HG03196 (cell line): ENCODE results near the gene CEL.
"Not testable (repeated sequence)": the region's sequence is repeated elsewhere in the genome, so short reads cannot be mapped to it uniquely, and the experiment has no call there.

Source experiments
- ATAC-seq: cut with Tn5 transposase; IDR thresholded peaks from one replicate; pipeline ENCODE4 v1.9.1; 2021; ENCODE audit not compliant: unreplicated experiment

Gene CEL

DNA sequence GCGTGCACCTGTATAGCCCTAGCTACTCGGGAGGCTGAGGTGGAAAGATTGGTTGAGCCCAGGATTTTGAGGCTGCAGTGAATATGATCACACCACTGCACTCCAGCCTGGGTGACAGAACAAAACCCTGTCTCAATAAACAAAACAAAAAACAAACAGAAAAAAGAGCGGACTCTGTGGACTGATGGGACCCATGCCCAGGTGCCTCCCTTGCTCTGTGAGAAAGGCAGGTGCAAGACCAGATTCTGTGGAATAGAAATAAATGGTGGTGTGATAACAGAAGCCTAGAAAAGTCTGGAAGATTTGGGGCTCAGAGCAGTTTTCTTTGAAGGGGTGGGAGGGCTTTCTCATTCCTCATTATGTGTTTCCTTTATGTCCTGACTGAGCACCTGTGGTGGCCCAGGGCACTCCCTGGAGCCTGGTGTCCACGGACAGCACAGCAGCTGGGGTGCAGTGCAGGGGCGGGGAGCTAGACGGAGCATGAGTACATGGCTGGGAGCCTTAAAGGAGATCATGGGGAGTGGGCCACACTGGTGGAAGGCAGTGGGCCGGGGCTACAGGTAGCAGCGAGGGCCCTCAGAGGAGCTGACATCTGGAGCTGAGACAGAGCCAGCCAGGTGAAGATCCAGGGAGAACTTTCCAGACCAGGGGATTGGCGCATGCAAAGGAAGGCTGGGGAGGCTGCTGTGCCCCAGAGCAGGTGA lies 15.4 kb upstream of the CEL start:
- ATAC-seq = no peak

DNA sequence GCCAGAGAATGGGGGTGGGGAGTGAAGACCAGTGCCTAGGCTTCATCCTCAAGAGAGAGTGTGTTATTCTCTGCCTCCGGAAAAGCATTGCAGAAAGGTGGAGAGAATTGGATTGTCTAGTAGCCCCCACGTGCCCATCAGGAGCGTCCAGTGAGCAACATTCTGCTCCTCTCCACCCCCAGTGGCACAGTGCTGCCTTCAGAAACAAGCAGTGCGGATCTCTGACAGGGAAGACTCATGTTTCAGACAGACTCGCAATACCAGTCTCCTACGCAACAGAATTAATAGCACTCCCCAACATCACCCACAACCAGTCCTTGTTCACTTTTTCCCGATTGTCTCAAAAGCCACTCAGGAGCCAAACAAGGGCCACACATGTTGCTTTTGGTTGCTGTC lies 14.9 kb upstream of the CEL start:
- no peak for ATAC-seq

DNA sequence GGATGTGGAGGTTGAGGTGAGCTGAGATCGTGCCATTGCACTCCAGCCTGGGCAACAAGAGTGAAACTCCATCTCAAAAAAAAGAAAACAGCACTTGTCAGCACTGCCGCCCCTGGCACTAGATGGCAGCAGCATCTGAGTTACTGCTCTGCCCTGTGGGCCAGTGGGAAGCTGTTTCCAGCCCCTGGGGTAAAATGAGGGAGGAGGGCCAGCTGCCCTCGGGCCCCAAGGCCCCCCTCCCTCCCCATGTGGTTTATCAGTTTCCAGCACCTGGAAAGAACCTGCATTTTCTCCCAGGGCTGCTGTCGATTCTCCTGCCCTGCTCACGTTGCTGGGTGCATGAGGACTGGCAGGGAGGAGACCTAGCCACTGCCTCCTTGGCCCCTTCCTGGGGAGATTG lies 13.2 kb upstream of the CEL start:
- no peak for ATAC-seq

DNA sequence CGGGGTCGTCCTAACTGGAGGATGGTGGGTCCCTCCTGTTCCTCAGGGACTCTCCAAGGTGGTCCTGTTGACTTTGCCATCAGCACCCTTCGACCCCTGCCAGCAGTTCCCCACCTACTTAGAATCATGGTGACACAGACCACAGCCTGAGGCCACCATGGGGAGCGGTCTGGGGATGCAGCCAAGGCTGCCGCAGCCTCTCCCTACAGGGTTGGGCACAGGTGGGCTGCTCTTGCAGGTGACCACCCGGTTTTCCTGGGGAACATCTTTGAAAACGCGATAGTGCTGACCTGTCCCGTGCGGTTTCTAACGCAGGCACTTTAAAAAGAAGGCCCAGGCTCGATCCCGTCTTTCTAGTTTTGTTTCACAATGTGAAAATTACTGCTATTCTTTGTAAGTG lies 12.7 kb upstream of the CEL start:
- no peak for ATAC-seq

DNA sequence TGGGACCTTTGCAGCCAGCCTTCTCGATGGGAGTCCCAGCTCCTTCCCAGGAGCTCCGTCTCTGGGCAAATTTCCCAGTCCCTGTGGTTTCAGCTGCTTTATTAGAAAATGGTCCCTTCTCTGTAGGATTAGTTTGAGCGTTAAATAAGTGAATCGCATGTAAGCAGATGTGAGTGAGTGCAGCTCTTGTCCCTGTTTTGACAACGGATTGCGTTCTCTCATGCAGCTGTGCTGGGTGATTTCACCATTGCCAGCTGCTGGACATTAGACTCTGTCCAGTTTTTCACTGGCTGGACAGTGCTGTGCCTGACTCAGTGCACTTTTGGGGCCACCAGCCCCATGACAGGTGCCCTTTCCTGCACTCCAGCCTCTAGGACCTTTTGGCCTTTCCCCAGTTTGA lies 11.6 kb upstream of the CEL start:
- no peak for ATAC-seq

DNA sequence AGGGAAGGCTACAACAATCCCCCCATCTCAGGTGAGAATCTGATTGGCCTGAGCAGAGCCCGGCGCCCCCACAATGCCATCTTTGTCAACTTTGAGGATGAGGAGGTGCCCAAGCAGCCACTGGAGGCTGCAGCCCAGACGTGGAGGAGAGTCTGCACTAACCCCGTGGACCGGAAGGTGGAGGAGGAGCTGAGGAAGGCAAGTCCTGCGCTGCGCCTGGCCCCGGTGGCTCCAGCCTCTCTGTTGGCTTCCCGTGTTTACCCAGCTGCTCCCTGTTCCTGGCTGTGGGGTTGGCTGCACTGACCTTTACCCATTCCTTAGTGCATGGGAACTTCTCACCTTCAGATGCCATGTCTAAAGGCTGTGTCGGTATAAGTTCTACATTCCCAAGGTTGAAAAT lies 11.0 kb upstream of the CEL start:
- ATAC-seq = no peak

DNA sequence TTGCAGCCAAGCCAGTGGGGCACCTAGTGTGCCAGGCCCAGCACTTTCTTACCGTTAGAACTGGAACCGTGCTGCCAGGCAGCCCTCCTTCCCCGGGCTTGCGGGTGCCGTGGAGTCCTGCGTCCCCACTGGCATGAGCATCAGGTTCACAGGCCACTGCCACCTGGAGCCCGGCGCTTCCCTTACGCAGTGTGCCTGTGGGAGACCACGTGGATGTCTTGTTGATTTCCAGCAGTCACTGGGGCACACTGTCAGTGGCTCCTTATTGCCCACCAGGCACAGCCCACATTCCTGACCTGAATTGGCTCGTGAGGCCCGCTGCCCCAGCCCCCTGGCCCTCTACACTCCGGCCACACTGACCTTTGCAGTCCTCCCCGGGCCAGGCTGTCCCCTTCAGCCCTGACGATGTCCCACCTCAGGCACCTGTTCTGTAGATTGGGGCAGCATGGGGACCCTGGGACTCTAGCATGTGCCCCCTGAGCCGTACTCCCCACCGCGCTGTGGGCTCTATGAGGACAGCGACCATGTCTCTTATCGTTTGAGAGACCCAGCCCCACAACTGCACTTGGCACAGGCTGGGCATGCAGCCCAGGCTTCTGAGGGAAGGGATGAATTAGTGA lies 10.4 kb upstream of the CEL start:
- ATAC-seq = no peak

DNA sequence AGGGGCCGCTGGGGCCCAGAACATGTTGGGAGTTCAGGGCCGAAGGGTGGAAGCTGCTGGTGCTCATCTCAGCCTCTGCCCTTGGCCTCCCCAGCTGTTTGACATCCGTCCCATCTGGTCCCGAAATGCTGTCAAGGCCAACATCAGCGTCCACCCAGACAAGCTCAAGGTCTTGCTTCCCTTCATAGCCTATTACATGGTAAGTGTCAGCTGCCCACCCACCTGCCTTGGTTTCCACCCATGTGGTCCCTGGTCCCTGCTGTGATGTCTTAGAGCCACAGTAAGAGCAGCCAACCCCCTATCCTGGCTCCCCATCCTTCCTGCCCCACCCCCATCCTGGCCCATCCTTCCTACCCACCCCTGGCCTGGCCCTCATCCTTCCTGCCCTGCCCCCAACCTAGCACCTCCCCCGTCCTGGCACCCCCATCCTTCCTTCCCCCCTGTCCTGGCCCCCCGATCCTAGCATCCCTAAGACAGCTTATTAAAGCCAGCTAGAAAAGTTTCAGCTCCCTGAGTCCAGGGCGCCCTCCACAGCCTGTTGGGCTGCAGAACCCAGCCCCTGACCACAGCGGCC lies 9.7 kb upstream of the CEL start:
- no peak for ATAC-seq

DNA sequence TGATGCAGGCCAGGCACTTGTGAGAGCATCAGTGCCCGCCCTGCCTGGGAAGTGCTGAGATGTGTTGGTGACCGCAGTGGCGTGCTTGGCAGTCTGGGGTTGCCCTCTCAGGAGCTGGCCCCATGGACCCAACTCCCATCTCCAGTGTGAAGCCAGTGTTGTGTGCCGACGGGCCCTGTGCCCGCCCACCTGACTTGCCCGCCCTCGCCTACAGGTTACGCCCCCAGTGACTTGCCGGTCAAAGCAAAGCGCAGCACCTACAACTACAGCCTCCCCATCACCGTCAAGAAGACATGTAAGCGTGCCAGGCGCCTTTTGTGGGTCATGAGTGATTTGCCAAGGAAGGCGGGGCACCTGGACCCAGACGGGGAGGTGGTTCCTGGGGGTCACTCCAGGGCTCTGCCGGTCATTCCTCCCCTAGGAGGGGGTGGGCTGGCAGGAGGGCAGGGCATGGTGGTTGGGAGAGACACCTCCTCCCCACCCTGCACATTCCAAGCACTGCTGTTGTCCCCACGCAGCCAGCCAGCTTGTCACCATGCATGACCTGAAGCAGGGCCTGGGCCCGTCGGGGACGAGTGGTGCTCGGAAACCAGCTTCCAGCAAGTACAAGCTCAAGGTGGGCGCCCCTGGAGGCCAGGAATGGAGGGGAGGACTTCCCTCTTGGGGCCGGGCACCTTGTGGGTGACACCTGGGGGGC lies 7.4 kb upstream of the CEL start:
- no peak for ATAC-seq

DNA sequence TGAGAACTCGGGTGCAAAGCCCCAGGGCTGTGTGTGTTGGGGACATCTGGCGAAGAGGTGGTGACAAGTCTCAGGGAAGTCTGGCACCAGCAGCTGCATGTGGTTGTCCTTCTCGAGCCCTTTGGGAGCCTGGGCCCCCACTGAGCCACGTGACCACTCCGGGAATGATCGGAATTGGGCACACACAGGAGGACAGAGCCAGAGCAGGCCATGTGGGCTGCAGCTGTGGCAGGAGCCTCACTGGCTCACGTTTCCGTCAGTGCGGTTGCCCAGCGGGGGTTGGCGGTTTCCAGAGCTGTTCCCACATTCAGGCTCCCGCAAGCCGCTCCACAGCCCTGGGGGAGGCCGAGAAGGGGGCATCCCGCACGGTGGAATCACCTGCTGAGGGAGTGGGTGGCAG lies 6.8 kb upstream of the CEL start:
- ATAC-seq = no peak

DNA sequence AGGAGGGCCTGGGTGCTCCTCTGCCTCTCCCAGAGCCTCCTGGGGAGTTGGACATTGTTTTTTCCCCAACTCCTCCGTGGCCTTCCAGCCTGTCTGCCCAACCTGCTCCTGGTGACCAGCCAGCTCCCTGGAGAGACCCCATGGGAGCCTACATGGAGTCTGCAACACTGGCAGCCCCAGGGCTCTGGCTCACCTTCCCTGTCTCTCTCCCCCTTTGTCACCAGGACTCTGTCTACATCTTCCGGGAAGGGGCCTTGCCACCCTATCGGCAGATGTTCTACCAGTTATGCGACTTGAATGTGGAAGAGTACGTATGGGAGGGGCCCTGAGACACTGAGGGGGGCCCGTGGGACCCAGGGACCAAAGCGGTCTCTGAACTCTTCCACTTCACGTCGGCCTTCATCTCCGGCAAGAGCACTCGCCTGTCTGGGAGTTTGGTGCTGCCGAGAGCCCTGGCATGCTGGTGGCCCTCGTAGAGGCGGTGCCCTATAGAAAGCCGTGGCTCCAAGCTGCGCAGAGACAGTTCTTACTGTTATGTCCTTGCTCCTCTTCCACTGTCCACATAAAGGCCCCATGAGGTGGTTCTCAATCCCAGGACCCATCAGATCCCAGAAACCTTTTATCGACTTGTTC lies 5.9 kb upstream of the CEL start:
- no peak for ATAC-seq

DNA sequence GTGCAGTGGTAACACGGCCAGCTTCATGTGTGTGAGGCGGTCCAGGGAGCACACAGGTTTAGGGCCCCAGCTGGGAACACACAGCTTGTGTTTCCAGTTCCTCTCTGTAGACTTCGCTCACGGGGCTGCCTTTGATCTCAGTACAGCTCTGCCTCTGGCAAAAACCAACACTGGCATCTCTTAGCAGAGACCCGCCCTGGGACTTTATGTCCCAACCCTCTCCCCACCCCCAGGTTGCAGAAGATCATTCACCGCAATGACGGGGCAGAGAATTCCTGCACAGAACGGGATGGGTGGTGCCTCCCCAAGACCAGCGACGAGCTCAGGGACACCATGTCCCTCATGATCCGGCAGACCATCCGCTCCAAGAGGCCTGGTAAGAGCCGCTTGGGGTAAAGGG lies 5.2 kb upstream of the CEL start:
- ATAC-seq = no peak

DNA sequence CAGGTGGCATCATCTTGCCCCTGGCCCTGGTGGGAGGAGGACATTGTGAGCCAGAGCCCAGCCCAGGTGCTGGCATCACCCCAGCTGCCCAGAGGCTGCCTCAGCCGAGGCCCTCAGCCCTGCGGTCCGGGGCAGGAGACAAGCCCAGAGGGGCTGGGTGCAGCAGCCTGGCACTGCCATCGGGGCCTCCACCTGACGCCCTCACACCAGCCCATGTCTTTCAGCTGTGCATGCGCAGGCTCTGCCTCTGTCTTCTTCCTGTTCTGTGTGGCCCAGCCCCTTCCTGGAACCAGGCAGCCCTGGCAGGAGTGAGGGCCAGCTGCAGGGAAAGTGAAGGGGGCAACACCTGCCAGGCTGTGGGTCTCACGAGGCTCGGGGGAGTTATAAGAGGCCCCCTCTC lies 4.8 kb upstream of the CEL start:
- no peak for ATAC-seq

DNA sequence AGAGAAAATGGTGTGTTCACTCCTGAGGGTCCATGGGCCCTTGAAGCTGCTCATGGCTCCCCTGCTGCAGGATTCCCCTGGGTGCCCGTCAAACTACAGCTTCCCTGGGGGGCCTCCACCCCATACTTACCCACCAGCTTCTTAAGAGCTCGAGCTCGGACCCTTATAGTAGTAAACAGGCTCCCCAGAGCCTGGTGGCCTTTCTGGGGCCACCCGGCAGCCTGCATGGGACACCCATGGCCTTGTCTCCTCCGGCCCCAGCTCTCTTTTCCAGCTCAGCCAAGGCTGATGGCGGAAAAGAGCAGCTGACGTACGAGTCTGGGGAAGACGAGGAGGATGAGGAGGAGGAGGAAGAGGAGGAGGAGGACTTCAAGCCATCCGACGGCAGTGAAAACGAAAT lies 4.2 kb upstream of the CEL start:
- no peak for ATAC-seq

DNA sequence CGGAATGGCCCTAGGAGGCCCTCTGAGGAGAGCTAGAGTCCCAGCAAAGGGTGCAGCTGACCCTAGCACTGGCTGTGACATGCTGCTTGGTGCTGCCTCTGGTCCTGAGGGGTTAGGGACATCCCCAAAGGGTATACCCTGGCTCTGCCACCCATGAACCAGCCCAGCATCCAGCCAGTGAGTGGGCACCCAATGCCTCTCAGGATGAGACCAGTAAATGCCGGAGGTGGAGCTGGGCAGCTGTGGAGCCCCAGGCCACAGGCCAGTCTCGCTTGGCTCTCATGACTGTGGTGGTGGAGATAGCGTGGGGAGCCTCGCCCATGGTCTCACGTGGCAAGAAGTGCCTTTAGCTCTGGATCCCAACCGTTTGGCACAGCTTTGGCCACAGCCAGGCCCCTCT lies 3.7 kb upstream of the CEL start:
- ATAC-seq = no peak

DNA sequence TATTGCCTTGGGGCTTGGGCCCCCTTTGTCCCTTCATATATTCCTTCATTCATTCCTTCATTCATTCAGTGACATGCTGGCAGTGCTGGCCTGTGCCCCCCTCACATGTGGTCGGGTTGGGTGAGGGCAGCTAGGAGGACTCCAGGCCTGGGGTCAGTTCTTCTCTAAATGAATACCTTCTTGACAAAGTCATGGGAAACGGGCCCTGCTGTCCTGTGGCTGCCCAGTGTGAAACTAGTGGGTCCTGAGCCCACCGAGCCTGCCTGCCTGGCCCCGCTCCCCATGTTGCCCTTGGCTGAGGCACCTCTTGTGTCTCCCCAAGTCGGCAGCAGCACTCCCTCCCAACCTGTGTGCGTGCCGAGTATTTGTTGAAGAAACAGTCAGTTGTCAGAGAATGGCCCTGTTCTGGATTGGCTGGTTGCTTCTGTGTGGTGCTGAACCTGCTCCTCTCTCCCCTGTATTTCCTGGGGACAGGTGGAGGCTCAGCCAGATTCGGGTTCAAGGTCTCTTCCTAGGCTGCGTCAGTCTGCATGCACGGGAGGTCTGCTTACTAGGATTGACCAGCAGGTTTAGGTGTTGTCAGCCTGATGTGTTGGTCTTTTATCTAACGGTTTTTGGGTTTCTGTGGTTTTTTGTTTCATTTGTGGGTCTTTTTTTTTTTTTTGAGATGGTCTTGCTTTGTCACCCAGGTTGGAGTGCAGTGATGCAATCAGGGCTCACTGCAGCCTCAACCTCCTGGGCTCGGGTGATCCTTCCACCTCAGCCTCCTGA lies 3.0 kb upstream of the CEL start:
- no peak for ATAC-seq

DNA sequence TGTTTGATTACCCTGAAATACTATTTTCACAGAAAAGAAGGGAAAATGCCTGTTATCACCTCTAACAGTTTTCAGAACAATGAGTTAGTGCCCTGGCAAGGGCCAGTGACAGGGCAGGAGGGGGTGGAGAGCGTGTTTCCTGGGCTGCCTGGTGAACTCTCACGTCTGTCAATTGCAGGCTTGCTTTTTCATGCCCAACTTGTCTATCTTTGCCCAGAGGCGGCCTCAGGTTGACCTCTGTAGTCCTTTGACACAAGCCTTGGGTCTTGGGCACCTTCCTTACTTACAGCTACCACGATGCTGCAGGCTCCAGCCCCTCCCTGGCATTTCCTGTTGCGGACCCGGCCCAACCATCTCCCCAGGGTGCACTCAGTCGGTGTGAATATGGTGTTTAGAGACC lies 2.2 kb upstream of the CEL start:
- no peak for ATAC-seq

DNA sequence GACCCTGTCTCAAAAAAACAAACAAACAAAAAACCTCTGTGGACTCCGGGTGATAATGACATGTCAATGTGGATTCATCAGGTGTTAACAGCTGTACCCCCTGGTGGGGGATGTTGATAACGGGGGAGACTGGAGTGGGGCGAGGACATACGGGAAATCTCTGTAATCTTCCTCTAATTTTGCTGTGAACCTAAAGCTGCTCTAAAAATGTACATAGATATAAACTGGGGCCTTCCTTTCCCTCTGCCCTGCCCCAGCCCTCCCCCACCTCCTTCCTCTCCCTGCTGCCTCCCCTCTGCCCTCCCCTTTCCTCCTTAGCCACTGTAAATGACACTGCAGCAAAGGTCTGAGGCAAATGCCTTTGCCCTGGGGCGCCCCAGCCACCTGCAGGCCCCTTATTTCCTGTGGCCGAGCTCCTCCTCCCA lies 1.4 kb upstream of the CEL start:
- ATAC-seq = no peak

DNA sequence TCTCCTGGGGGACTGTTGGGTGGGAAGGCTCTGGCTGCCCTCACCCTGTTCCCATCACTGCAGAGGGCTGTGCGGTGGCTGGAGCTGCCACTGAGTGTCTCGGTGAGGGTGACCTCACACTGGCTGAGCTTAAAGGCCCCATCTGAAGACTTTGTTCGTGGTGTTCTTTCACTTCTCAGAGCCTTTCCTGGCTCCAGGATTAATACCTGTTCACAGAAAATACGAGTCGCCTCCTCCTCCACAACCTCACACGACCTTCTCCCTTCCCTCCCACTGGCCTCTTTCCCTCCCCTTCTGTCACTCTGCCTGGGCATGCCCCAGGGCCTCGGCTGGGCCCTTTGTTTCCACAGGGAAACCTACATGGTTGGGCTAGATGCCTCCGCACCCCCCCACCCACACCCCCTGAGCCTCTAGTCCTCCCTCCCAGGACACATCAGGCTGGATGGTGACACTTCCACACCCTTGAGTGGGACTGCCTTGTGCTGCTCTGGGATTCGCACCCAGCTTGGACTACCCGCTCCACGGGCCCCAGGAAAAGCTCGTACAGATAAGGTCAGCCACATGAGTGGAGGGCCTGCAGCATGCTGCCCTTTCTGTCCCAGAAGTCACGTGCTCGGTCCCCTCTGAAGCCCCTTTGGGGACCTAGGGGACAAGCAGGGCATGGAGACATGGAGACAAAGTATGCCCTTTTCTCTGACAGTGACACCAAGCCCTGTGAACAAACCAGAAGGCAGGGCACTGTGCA lies 590 bp upstream of the CEL start:
- not testable (repeated sequence) for ATAC-seq

DNA sequence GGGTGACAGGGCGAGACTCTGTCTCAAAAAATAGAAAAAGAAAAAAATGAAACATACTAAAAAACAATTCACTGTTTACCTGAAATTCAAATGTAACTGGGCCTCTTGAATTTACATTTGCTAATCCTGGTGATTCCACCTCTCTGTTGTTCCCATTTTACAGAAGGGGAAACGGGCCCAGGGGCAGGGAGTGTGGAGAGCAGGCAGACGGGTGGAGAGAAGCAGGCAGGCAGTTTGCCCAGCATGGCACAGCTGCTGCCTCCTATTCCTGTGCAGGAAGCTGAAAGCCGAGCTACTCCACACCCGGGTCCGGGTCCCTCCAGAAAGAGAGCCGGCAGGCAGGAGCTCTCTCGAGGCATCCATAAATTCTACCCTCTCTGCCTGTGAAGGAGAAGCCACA lies 788 bp downstream of the CEL start:
- not testable (repeated sequence) for ATAC-seq
